SHP77 (cell line): ENCODE results near the gene FGD6.

Experiments
- DNase-seq, 2 experiments: peaks; one replicate each; lab custom pipeline; 2025; lab: John Stamatoyannopoulos, UW

FGD6 gene

GRCh38 chr12:95083938-95084337 lies 133.3 kb downstream of the FGD6 start:
- DNase-seq = no peak

- no peak for DNase-seq
These were observed 133.8 kb downstream of the FGD6 start for GRCh38 chr12:95083471-95083870.

DNA sequence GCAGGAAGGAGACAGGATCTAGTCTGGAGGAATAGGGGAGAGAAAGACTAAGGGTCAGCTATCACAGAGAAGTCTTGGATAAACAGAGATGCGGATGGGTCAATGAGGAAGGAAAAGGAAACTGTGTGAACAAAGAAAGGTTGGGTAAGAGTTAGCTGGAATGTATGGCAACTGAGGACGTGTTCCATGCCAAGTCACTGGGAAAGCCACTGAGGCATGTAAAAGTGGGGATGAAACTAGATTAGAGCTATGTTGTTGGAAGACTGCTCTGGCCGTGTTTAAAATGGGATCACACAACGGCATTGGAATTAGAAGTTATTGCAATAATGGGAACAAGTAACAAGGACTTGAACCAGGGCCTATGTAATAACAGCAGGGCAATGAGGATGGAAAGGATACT lies 139.9 kb downstream of the FGD6 start:
- DNase-seq = no peak

DNA sequence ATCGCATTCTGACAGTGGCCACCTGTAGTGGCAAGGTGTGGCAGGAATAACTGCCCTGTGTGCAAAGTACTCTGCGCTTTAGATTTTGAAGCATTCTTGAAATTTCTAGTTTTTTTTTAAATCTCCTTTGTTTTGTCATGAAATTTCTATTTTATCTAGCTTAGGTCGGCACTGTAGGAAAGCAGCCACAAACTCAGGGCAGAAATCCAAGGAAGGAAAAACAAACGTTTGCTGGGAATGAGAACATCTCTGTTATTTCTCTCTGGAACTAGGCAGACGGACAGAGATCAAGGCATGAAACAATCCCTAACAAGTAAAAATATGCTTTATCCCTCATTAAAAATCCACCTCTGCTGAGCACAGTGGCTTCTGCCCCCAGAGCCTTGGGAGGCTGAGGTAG lies 142.5 kb downstream of the FGD6 start:
- DNase-seq = no peak

DNA sequence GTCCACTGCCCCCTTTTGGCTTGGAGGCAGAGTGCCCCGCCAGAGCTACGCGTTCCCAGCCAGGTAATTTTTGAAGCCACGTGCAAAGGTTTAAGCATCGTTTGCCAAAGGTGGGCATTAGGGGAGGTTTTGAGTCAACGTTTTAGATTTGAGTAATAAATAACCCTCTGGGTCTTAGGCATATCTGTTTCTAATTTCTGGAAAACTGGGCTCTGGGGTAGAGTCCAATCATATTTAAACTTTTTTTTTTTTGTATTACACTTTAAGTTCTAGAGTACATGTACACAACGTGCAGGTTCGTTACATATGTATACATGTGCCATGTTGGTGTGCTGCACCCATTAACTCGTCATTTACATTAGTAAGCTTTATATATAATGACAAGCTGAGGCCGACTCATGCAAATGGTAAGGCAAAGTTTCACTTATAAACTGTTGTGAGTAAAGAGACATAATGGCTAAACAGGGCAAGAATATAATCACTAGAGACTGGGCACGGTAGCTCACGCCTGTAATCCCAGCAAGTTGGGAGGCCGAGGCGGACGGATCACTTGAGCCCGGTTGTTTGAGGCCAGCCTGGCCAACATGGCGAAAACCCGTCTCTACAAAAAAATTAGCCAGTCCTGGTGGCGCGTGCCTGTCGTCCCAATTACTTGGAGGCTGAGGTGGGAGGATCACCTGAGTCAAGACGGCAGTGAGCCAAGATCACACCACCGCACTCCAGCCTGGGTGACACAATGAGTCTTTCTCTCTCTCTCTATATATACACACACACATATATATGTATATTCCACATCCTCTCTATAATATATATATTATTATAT lies 143.4 kb downstream of the FGD6 start:
- no peak for DNase-seq

- DNase-seq = peak; percentile 92 to 95
These were observed 144.2 kb downstream of the FGD6 start, which contains the start of gene NR2C1 for GRCh38 chr12:95072900-95073697. Gene NR2C1, minus strand, starts transcription at chr12:95073618. Its CDS starts 6,234 bp downstream, at chr12:95067384.

DNA sequence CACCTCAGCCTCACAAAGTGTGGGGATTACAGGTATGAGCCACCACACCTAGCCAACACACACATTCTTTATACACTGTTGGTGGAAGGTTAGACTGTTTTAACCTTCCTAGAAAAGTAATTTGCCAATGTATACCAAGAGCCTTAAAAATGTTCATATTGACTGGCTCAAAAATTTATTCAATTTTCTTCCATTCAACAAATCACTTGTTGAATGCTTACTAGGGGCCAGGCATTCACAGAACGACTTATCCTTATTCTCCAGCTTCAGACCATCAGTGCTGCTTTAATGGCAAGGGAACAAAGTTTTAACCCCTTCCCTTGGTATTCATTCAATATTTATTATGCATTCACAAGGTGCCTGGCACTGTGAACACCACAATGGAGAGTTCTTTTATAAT lies 146.9 kb downstream of the FGD6 start:
- DNase-seq = no peak

- no peak for DNase-seq
These were observed 151.0 kb downstream of the FGD6 start for GRCh38 chr12:95066091-95066855.

GRCh38 chr12:95060951-95061350 lies 156.3 kb downstream of the FGD6 start:
- no peak for DNase-seq

- DNase-seq = no peak
These were observed 157.3 kb downstream of the FGD6 start for GRCh38 chr12:95059984-95060383.

GRCh38 chr12:95057424-95057823 lies 159.8 kb downstream of the FGD6 start:
- DNase-seq = no peak

- no peak for DNase-seq
These were observed 162.2 kb downstream of the FGD6 start for GRCh38 chr12:95055057-95055456.

GRCh38 chr12:95054206-95054605 lies 163.1 kb downstream of the FGD6 start:
- DNase-seq = no peak

GRCh38 chr12:95051241-95051640 lies 166.0 kb downstream of the FGD6 start:
- DNase-seq = no peak

DNA sequence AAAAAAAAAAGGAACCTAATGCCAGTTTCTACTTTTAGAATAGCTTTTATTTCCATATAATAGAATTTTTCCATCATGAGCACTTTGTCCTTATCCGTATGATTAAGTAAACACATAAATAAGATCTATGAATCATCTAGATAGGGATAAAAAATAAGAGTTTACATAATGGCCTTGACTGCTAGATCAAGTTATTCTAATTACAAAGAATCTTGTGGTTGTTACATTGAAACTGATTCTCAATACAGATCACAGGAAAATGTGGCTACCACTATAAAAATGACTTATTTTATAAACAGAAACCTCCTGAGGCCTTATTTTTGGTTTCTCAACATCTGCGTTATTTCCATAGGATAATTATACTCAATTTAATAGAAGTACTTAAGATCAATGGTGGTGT lies 179.4 kb downstream of the FGD6 start:
- DNase-seq = no peak

- DNase-seq = no peak
These were observed 182.5 kb downstream of the FGD6 start for GRCh38 chr12:95034750-95035149.
